K562 (cell line): ENCODE measurements around the gene DMAC2. TPM values are rescaled to one million over a fixed set of nuclear protein-coding genes. Genes with fewer than 3 reads are reported as not detected.

Experiments used
- ATF1 ChIP-seq, 2 experiments: fragments of 450-650 bp in 1 of 2; IDR thresholded peaks; 2 replicates each; pipeline ENCODE4 v1.6.1; 2016; ENCODE audit warnings: missing compliant biosample characterization in 1 of 2, missing genetic modification characterization in 1 of 2
- E4F1 ChIP-seq: fragments of 250-450 bp; sonication (Bioruptor Pico); IDR thresholded peaks from 2 replicates; pipeline ENCODE4 v1.5.0; 2021; ENCODE audit warnings: mild to moderate bottlenecking, borderline replicate concordance
- EGR1 ChIP-seq: fragments of 450-650 bp; conservative IDR thresholded peaks from 2 replicates; pipeline ENCODE4 v1.6.1; 2017; ENCODE audit warnings: mild to moderate bottlenecking
- FOXP4 ChIP-seq: sonication (generic); formaldehyde crosslinking; IDR thresholded peaks from 2 replicates; pipeline ENCODE4 v1.8.0; 2022; ENCODE audit warnings: mild to moderate bottlenecking, missing genetic modification reagents, borderline replicate concordance
- ZBTB11 ChIP-seq, 3 experiments: fragments of 200-800 bp in 1 of 3; fragments of 250-450 bp in 1 of 3; fragments of 450-650 bp in 1 of 3; sonication (Bioruptor Pico) in 1 of 3; sonication (Bioruptor generic) in 1 of 3; formaldehyde crosslinking in 1 of 3; IDR thresholded peaks; 2 replicates each; pipeline versions ENCODE4 v1.6.1 to v1.8.0; 2016 to 2022; ENCODE audit warnings: mild to moderate bottlenecking in 2 of 3, missing genetic modification characterization in 2 of 3, missing compliant biosample characterization in 1 of 3, moderate library complexity in 1 of 3
- ZNF318 ChIP-seq, 2 experiments: fragments of 450-650 bp; IDR thresholded peaks; 2 replicates each; pipeline ENCODE4 v1.6.1; 2016; ENCODE audit warnings: mild to moderate bottlenecking in 2 of 2, borderline replicate concordance in 1 of 2, low read depth in 1 of 2, moderate library complexity in 1 of 2
- polyA plus RNA-seq, 8 experiments: library from polyadenylated mRNA; depleted of rRNA in 4 of 8; stranded (reverse) in 5 of 8; unstranded in 3 of 8; fragments of >200 nt; fragmentation: Nextera tagmentation in 2 of 8; fragmentation: Illumina TruSeq in 1 of 8; extraction: Ambion mirVana in 2 of 8; extraction: Trizol in 1 of 8; gene quantifications; 2 replicates each; pipeline versions ENCODE4 v1.2.1 to v1.2.3, GENCODE V29; 2011 to 2014; ENCODE audit warnings: inconsistent platforms in 1 of 8, missing spikeins in 1 of 8
- total RNA-seq, 7 experiments: library from RNA; depleted of rRNA in 6 of 7; stranded (reverse); fragments of >200 nt in 6 of 7; fragmentation: Illumina TruSeq in 2 of 7; extraction: Trizol in 2 of 7; gene quantifications; 2 replicates each; pipeline versions ENCODE4 v1.2.1 to v1.2.3, GENCODE V29; 2011 to 2021; ENCODE audit warnings: low replicate concordance in 1 of 7

Gene DMAC2
- total and polyA plus RNA-seq, 9 of the 15 experiments (the other 6 are each of a cell fraction or from before 2014, with no cell fraction given): 12.9 to 61.2 (median 43.1) TPM

- TF ChIP-seq ATF1 (CRISPR knock-in tag; IDR thresholded peaks at IDR 0.05) (no peak), ATF1 (tag; IDR thresholded peaks at IDR 0.05) (peak; percentile 76; the same call in 1 of the 2 replicates), EGR1 (no peak), E4F1 (CRISPR knock-in tag) (no peak), FOXP4 (CRISPR knock-in tag) (no peak), ZNF318 (IDR thresholded peaks at IDR 0.05; ENCODE audit: borderline replicate concordance in 1 of 2, low read depth in 1 of 2) (no peak), ZBTB11 (CRISPR knock-in tag; IDR thresholded peaks at IDR 0.05) (0 out of 6 replicates have a peak, but pooled peaks of 1 of the 3 experiments have one; percentile 39)
These were observed 40.1 kb upstream of the DMAC2 start (continued) for GRCh38 chr19:41479757-41480191.
